Chondrocyte (in vitro differentiated cells): ENCODE measurements around the gene TSPAN2. TPM values are rescaled to one million over a fixed set of nuclear protein-coding genes. Genes with fewer than 3 reads are reported as not detected.

Source experiments
- DNase-seq: peaks from one replicate; pipeline ENCODE4 v3.0.0; 2021; ENCODE audit warnings: mixed read lengths, low spot score
- H3K27ac Mint-ChIP-seq: one replicate; pipeline ENCODE4 v1.8.0; 2021; ENCODE audit warnings: mild to moderate bottlenecking, moderate library complexity, mixed read lengths; ENCODE audit not compliant: unreplicated experiment
- H3K27me3 Mint-ChIP-seq: 2 replicates; pipeline ENCODE4 v1.8.0; 2021; ENCODE audit warnings: low read depth, mixed read lengths
- H3K36me3 Mint-ChIP-seq: 2 replicates; pipeline ENCODE4 v1.8.0; 2021; ENCODE audit warnings: low read depth, mixed read lengths
- H3K4me1 Mint-ChIP-seq: 2 replicates; pipeline ENCODE4 v1.8.0; 2021; ENCODE audit warnings: low read depth, mild to moderate bottlenecking, mixed read lengths
- H3K4me3 Mint-ChIP-seq: one replicate; pipeline ENCODE4 v1.8.0; 2021; ENCODE audit warnings: mild to moderate bottlenecking, moderate library complexity, mixed read lengths; ENCODE audit not compliant: unreplicated experiment
- H3K9me3 Mint-ChIP-seq: 2 replicates; pipeline ENCODE4 v1.8.0; 2021; ENCODE audit warnings: low read depth, mixed read lengths
- total RNA-seq: library from RNA; stranded (reverse); gene quantifications from 3 replicates; pipeline ENCODE4 v1.2.1, GENCODE V29; 2021
- TF ChIP-seq, protein P1 (sequence below): fragments of 200-600 bp; sonication (generic); IDR thresholded peaks from 2 replicates; pipeline ENCODE4 v1.5.0; 2021; ENCODE audit warnings: antibody characterized with exemption, mild to moderate bottlenecking, moderate library complexity

TSPAN2 gene
- total RNA-seq, 1 donor from 2014 or later: 218 TPM

DNA sequence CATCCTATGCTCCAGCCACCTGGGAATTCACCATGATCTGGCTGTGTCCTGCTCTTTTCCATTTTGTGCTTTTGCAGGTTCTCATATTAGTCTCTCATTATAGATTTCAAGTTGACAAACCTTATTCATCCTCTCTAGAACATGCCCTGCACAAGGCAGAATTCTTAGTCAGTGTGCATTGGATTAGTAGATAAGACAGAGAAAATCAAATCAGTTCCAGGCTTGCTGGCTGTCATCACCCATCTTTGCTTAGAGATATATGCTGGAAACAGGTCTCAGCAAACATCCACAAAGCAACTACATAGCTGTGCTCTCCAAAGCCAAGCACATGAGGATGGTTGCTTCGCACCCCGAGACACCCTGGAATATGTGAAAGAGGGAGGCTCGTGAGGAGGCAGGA is 24.8 kb downstream of the TSPAN2 start:
- Mint-ChIP-seq H3K4me3 (no peak overlapping the region), H3K9me3 (no peaks in the 10 kb centered on the region), H3K27me3 (no peaks in the 10 kb centered on the region), H3K36me3 (peaks cover 34% of the 10 kb centered on the region), H3K27ac (peak overlapping the region; percentile 1), H3K4me1 (peaks cover 90% of the 10 kb centered on the region)
- no peak for DNase-seq
- TF ChIP-seq, protein P1, sequence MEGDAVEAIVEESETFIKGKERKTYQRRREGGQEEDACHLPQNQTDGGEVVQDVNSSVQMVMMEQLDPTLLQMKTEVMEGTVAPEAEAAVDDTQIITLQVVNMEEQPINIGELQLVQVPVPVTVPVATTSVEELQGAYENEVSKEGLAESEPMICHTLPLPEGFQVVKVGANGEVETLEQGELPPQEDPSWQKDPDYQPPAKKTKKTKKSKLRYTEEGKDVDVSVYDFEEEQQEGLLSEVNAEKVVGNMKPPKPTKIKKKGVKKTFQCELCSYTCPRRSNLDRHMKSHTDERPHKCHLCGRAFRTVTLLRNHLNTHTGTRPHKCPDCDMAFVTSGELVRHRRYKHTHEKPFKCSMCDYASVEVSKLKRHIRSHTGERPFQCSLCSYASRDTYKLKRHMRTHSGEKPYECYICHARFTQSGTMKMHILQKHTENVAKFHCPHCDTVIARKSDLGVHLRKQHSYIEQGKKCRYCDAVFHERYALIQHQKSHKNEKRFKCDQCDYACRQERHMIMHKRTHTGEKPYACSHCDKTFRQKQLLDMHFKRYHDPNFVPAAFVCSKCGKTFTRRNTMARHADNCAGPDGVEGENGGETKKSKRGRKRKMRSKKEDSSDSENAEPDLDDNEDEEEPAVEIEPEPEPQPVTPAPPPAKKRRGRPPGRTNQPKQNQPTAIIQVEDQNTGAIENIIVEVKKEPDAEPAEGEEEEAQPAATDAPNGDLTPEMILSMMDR: no peak

DNA sequence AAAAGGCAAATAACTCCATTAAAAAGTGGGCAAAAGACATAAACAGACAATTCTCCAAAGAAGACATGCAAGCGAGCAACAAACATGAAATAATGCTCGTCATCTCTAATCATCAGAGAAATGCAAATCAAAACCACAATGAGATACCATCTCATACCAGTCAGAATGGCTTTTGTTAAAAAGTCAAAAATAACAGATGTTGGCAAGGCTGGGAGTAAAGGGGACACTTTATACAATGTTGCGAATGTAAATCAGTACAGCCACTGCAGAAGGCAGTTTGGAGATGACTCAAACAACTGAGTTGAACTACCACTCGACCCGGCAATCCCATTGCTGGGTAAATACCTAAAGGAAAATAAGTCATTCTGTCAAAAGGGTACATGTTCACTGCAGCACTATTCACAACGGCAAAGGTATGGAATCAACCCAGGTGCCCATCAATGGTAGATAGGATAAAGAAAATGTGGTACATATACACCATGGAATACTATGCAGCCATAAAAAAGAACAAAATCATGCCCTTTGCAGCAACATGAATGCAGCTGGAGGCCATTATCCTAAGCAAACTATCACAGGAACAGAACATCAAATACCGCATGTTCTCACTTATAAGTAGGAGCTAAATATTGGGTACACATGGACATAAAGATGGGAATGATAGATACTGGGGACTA is 25.9 kb downstream of the TSPAN2 start:
- Mint-ChIP-seq H3K4me1 (peaks cover 87% of the 10 kb centered on the region), H3K9me3 (no peaks in the 10 kb centered on the region), H3K27me3 (no peaks in the 10 kb centered on the region), H3K36me3 (peaks cover 39% of the 10 kb centered on the region), H3K27ac (peak overlapping the region; percentile 69), H3K4me3 (no peak overlapping the region)
- no peak for DNase-seq
- TF ChIP-seq, protein P1: no peak

DNA sequence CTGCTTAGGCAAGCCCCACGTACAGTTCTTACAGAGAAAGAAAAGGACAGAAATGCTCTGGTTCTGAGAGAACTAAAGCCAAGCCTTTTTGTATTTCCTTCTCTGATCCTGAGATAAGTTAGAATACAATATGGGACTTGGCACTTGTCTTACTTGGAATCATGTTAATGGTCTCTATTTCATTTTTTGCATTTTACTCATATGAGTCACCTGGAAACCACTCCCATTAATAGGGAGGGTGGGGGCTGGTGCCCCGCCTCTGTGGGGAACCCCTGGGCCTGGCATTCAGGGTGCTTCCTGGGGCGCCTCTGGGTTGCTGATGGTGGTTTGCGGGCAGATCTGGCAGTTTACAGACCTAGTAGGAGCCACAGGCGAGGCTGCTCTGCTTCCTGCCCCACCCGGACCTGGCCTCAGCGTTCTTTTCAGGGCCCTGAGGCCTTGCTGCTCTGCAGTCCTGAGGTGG is 26.7 kb downstream of the TSPAN2 start:
- no peak for DNase-seq
- H3K36me3 Mint-ChIP-seq: peaks cover 38% of the 10 kb centered on the region
- TF ChIP-seq, protein P1: no peak
- no peak overlapping the region for H3K4me3 Mint-ChIP-seq
- peak overlapping the region; percentile 69 for H3K27ac Mint-ChIP-seq
- H3K9me3 Mint-ChIP-seq: no peaks in the 10 kb centered on the region
- H3K27me3 Mint-ChIP-seq: no peaks in the 10 kb centered on the region
- peaks cover 82% of the 10 kb centered on the region for H3K4me1 Mint-ChIP-seq

DNA sequence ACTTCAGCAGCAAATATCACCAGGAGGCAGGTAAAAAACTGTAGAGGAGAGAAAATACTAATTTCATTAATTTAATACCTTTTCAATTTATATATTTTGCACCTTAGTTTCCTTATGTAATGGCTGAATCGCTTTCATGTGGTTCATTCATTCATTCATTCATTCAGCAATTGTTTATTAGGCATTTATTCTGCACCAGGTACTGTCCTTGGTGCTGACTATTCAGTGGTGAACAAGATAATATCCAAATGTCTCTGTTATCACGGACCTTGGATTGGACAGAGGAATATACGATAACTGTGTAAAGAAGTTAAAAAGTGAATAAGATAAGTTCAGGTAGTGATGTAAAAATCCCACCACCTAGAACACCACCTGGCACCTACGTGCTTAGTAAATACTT is 28.8 kb downstream of the TSPAN2 start:
- Mint-ChIP-seq H3K9me3 (no peaks in the 10 kb centered on the region), H3K4me1 (peaks cover 62% of the 10 kb centered on the region), H3K4me3 (no peak overlapping the region), H3K36me3 (peaks cover 33% of the 10 kb centered on the region), H3K27me3 (no peaks in the 10 kb centered on the region), H3K27ac (peak overlapping the region; percentile 19)
- TF ChIP-seq, protein P1: no peak
- DNase-seq: no peak

DNA sequence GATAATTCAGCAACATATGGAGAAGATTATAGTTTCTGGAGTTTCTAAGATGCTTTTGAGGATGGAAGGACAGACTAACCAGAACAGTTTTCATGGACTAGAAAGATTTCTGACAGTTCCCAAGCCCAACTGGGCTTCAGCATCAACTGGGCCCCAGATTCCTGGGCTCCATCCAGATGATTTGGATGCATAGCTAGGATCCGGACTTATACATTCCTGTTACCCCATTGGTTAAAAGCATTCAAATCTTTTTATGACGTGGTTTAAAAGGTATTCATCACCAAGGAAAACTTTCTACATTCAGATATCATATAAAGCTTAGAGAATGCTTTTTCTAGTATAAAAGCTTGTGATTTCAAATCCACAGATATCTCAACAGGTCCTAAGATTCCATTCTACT is 30.0 kb downstream of the TSPAN2 start:
- Mint-ChIP-seq H3K4me3 (no peak overlapping the region), H3K36me3 (peaks cover 36% of the 10 kb centered on the region), H3K4me1 (peaks cover 55% of the 10 kb centered on the region), H3K27ac (no peak overlapping the region), H3K27me3 (no peaks in the 10 kb centered on the region), H3K9me3 (no peaks in the 10 kb centered on the region)
- no peak for DNase-seq
- TF ChIP-seq, protein P1: no peak
